Subcutaneous adipose tissue (tissue), 4 donors: ENCODE data around the gene SALL1. TPM values are rescaled to one million over a fixed set of nuclear protein-coding genes. Genes with fewer than 3 reads are reported as not detected.

ENCODE experiments used
- total RNA-seq, 4 donors: library from RNA; depleted of rRNA; stranded (reverse); fragments of >200 nt; gene quantifications; one replicate each; pipeline ENCODE4 v1.1.0, GENCODE V29; 2016
- TF ChIP-seq, protein P1 (sequence below): fragments of 450-650 bp; IDR thresholded peaks from one replicate; pipeline ENCODE4 v1.5.1; 2016; ENCODE audit warnings: low read depth, mild to moderate bottlenecking, control low read depth, antibody characterized with exemption, moderate library complexity

SALL1 gene
- total RNA-seq, 4 donors from 2014 or later = 0.65 to 1.3 (median 0.67) TPM

DNA sequence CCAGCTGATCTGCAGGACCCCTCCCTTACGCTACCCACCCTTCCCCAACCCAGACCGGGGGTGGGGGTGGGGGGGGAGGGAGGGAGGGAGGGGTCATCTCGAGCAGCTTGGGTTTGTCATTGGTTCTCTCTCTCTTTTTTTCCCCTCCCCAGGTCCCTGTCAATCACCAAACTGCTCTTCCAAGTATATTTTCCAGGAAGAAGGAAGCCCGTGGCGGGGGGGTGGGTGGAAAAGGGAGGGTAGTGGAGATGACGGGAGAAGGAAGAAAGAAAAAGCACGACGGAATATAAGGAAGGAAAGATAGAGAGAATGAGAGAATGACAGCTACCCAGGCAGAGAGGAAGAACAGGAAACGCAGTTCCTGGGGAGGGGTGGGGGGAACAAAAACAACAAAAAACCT lies 17.9 kb downstream of the SALL1 start:
- TF ChIP-seq, protein P1, sequence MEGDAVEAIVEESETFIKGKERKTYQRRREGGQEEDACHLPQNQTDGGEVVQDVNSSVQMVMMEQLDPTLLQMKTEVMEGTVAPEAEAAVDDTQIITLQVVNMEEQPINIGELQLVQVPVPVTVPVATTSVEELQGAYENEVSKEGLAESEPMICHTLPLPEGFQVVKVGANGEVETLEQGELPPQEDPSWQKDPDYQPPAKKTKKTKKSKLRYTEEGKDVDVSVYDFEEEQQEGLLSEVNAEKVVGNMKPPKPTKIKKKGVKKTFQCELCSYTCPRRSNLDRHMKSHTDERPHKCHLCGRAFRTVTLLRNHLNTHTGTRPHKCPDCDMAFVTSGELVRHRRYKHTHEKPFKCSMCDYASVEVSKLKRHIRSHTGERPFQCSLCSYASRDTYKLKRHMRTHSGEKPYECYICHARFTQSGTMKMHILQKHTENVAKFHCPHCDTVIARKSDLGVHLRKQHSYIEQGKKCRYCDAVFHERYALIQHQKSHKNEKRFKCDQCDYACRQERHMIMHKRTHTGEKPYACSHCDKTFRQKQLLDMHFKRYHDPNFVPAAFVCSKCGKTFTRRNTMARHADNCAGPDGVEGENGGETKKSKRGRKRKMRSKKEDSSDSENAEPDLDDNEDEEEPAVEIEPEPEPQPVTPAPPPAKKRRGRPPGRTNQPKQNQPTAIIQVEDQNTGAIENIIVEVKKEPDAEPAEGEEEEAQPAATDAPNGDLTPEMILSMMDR = no peak

DNA sequence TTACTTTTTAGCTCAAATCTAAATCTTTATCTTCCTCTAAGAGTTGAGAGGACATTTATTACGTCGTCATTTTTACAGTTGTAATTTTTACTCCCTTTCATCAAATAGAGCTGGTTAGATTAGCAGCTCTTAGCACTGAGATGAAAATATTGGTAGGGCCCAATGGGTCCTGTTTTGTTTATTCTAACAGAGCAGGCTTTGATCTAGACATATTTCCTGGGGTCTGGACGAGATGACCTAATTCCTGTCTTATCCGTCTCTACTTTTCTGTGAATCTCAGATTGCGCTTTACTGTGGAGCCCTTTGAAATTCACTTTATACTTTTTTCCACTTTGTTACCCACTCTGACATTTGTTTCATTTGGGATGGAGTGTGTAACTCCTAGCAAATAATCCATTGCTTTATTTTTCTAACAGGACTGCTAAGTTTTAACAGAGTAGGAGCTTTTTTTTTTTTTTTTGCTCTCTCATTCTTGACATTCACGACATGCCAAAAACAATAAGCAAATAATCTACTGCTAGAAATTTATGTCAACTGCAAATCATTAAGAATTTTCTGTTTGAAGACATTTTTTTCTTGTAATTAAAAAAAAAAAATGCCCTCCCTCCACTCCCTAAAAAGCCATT lies 18.5 kb downstream of the SALL1 start:
- TF ChIP-seq, protein P1 = no peak

DNA sequence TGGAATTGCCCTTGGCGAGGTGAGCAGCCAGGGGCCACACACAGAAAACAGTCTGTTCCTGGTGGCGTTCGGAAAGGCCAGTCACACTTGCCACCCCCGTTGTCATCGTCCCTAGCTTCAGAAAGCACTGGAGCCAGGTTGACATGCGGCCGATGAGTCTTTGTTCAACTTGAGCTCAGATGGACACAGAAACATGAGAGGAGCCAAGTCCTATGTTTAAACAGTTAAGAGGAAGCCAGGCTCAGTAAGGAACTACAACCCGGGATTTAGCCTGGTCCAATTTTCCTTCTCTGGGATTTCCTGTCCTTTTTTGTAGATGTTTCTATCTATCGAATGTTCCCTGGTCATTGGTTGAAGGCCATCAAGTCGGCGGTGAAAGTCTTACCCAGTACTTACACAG lies 19.5 kb downstream of the SALL1 start:
- TF ChIP-seq, protein P1 = no peak

DNA sequence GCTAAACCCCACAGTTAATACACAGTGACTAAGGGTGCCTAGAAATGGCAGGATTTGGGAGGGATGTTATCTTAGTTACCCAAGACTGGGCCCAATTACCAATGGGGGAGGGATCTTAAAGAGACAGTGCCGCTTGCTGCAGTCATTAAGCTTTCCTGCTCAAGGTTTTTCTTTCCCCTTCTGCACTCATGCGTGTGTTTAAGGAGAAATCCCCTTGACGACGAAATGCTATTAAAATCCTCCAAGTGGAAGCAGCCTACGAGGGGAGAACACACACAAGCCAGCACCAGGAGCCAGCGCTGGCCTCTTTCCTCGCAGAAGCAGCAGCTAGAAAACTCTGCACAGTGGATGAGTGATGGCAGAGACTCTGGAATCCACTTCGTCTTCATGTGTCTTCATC lies 22.0 kb downstream of the SALL1 start:
- TF ChIP-seq, protein P1 = no peak

DNA sequence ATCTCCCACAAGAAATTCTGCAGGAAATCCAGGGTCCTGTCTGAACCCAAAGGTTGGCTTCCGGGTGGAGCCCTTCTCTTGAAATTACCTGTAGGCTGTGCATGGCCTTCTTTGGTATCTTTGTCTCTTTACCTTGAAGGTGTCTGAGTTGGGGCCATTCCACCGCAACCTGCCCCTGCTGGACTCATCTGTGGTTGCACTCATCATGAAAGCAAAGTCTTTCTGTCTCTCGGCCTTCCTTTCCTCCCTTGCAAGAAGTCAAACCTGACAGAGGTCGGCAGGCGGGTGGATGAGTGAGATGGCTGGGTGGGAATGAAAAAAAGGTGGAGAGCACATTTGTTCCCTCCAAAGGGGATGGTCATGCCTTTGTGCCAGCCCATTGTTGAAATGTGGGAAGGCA lies 25.1 kb downstream of the SALL1 start:
- TF ChIP-seq, protein P1 = no peak

DNA sequence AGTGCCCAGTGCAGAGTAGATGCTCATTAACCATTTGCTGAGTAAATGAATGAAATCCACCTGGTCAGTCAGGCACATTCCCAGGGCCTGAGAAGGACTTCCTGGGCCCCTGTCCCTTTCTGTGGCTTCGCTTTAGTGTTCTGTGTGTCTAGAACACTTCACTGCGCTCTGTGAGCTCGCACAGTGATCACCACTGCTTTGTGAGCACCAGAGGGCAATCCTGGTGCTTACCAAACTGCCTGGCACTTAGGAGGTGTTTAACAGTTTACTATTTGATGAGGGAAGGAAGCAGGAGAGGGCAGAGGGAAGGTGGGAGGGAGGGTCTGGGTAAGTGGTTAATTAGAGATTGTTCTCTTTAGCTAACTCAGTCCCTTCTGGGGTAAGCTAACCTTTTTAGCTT lies 26.2 kb downstream of the SALL1 start:
- TF ChIP-seq, protein P1 = no peak

DNA sequence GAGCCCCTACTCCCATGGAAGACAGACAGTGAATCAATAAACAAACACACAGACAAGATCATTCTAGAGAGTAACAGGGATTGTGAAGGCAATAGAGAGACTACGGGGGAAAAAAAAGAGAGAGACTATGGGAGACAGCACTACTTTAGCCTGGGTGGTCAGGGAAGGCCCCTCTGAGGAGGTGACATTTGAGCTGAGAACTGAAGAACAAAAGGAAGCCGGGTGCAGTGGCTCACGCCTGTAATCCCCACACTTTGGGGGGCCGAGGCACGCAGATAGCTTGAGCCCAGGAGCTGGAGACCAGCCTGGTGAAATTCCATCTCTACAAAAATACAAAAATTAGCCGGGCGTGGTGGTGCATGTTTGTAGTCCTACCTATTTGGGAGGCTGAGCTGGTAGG lies 29.2 kb downstream of the SALL1 start:
- TF ChIP-seq, protein P1 = no peak
